Testis (tissue), 3 donors: ENCODE measurements around the gene SRRM2. TPM values are rescaled to one million over a fixed set of nuclear protein-coding genes. Genes with fewer than 3 reads are reported as not detected.

Source experiments
- DNase-seq: peaks from one replicate; pipeline ENCODE4 v3.0.0-alpha.2; 2019
- H3K27ac ChIP-seq, 2 donors: fragments of 200-600 bp; sonication (generic); one replicate each; pipeline ENCODE4 v1.5.1; 2019
- H3K27me3 ChIP-seq: fragments of 200-600 bp; sonication (generic); one replicate; pipeline ENCODE4 v1.5.1; 2019
- H3K36me3 ChIP-seq: fragments of 200-600 bp; sonication (generic); one replicate; pipeline ENCODE4 v1.5.1; 2017; ENCODE audit warnings: low read depth; ENCODE audit errors: missing control alignments
- H3K4me1 ChIP-seq: fragments of 200-600 bp; sonication (generic); one replicate; pipeline ENCODE4 v1.5.1; 2019
- H3K4me3 ChIP-seq, 2 donors: fragments of 200-600 bp; sonication (generic); one replicate each; pipeline ENCODE4 v1.5.1; 2017 to 2019
- H3K9me3 ChIP-seq: fragments of 200-600 bp; sonication (generic); one replicate; pipeline ENCODE4 v1.5.1; 2017
- POLR2A ChIP-seq: fragments of 450-650 bp; IDR thresholded peaks from one replicate; pipeline ENCODE4 v1.6.1; 2017; ENCODE audit warnings: antibody characterized with exemption, mild to moderate bottlenecking, moderate library complexity
- WGBS, 2 donors: methylation state at CpG; one replicate each; pipeline ENCODE4 v1.1.5; 2018; 5-methylcytosine and 5-hydroxymethylcytosine counted together
- intact Hi-C: fragments of 100-400 bp; cut with DNase I; formaldehyde crosslinking; loops from one replicate; pipeline ENCODE4 v1.15.1; 2023; ENCODE audit warnings: low total_unique reads
- polyA plus RNA-seq: library from polyadenylated mRNA; stranded (reverse); fragments of 350-450 nt; fragmentation: Illumina TruSeq; extraction: RNeasy Lipid Tissue Mini Kit (QIAGEN cat#74804); gene quantifications from one replicate; pipeline ENCODE4 v1.2.3, GENCODE V29; 2014; ENCODE audit warnings: low read depth, low replicate concordance; ENCODE audit not compliant: insufficient read depth
- total RNA-seq, 2 donors: library from RNA; depleted of rRNA; stranded (reverse); fragments of >200 nt; gene quantifications; one replicate each; pipeline ENCODE4 v1.2.3, GENCODE V29; 2016
- TF ChIP-seq, protein P1 (sequence below), 3 experiments: fragments of 450-650 bp in 2 of 3; fragments of 200-600 bp in 1 of 3; sonication (generic) in 1 of 3; IDR thresholded peaks; one replicate each; pipeline ENCODE4 v1.5.1; 2016 to 2019; ENCODE audit warnings: antibody characterized with exemption in 3 of 3, mild to moderate bottlenecking in 2 of 3, moderate library complexity in 1 of 3

SRRM2 gene
- total and polyA plus RNA-seq, 3 donors from 2014 or later = 446 to 738 (median 526) TPM

DNA sequence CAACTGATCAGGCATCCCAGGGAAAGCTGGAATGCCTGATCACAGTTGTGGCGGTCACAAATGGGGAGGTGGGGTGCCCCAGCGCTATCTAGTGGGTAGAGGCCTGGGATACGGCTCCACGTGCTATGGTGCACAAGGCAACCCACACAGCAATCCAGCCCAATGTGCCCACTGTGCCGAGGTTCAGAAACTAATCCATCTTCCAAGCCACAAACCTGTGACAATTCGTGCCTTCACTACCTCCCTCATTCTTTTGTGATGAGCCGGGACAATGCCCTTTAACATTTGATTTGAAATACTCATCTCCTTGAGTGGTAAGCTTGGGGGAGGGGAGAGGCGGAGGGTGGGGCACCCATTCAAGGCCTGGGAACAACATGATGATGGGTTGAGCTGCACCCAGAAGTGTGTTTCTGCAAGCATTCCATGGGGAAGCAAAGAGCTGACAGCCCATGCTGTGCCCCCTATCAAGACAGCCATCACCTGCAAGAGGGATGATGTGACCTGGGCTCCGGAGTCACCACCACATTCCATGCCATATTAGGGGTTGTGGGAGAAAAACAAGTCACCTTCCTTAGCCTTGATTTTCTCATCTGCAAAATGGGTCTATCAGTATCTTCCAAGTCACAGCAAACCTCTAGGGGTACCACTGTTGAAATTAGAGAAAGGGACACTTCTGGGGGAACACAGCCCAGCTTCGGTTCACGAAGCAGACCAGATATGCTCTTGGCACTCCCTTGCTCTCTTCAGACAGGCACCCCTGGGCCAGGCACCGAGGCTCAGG, 20.9 kb downstream of the SRRM2 start:
- H3K9me3 ChIP-seq = no peaks in the 10 kb centered on the region
- WGBS, 2 donors = 76 to 85% methylated on average over 11 to 12 of the region's 12 CpGs
- H3K27ac ChIP-seq = no peak overlapping the region
- H3K4me3 ChIP-seq = no peak overlapping the region
- intact Hi-C loops = no loop called here
- DNase-seq = no peak
- peaks cover 38% of the 10 kb centered on the region for H3K4me1 ChIP-seq
- no peak for TF ChIP-seq POLR2A
- TF ChIP-seq, protein P1, sequence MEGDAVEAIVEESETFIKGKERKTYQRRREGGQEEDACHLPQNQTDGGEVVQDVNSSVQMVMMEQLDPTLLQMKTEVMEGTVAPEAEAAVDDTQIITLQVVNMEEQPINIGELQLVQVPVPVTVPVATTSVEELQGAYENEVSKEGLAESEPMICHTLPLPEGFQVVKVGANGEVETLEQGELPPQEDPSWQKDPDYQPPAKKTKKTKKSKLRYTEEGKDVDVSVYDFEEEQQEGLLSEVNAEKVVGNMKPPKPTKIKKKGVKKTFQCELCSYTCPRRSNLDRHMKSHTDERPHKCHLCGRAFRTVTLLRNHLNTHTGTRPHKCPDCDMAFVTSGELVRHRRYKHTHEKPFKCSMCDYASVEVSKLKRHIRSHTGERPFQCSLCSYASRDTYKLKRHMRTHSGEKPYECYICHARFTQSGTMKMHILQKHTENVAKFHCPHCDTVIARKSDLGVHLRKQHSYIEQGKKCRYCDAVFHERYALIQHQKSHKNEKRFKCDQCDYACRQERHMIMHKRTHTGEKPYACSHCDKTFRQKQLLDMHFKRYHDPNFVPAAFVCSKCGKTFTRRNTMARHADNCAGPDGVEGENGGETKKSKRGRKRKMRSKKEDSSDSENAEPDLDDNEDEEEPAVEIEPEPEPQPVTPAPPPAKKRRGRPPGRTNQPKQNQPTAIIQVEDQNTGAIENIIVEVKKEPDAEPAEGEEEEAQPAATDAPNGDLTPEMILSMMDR (IDR thresholded peaks at IDR 0.05) = no peak
- no peaks in the 10 kb centered on the region for H3K27me3 ChIP-seq
- no peaks in the 10 kb centered on the region for H3K36me3 ChIP-seq

DNA sequence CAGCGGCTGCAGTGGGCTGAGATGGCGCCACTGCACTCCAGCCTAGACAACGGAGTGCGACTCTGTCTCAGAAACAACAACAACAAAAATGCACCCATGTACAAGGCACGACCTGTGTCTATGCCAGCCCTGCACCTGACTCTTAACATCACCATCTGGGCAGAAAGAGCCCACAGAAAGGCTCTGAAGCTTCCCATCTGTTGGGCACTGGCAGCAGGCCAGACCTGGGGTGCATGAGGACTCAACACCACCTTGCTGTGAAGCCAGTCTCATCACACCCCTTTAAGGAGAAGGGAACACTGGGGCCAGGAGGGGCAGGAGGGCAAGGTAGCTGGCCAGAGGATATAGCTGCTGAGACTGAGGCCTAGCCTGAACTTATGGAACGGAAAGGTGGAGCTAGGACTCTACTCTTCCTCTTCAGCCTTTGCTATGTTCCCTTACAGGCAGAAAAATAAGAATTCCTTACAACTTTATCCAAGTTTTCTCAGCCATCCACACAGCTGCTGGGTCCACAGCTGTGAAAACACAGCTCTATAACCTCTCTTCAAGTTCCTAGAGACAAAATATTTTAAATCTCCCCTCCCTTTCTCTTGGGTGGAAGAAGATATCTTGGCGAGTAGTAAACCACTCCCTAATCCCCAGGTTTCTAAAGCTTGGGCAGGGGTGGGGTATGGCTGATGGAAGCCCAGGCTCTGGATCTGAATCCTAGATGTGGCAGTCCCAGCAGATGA, 21.9 kb downstream of the SRRM2 start:
- 71% methylated on average over 7 of the region's 7 CpGs for WGBS, 2 donors
- H3K27me3 ChIP-seq = no peaks in the 10 kb centered on the region
- intact Hi-C loops = no loop called here
- no peaks in the 10 kb centered on the region for H3K9me3 ChIP-seq
- no peaks in the 10 kb centered on the region for H3K36me3 ChIP-seq
- no peak for TF ChIP-seq POLR2A
- TF ChIP-seq, protein P1 (IDR thresholded peaks at IDR 0.05) = no peak
- H3K4me3 ChIP-seq = no peak overlapping the region
- no peak overlapping the region for H3K27ac ChIP-seq
- no peak for DNase-seq
- H3K4me1 ChIP-seq = peaks cover 37% of the 10 kb centered on the region

DNA sequence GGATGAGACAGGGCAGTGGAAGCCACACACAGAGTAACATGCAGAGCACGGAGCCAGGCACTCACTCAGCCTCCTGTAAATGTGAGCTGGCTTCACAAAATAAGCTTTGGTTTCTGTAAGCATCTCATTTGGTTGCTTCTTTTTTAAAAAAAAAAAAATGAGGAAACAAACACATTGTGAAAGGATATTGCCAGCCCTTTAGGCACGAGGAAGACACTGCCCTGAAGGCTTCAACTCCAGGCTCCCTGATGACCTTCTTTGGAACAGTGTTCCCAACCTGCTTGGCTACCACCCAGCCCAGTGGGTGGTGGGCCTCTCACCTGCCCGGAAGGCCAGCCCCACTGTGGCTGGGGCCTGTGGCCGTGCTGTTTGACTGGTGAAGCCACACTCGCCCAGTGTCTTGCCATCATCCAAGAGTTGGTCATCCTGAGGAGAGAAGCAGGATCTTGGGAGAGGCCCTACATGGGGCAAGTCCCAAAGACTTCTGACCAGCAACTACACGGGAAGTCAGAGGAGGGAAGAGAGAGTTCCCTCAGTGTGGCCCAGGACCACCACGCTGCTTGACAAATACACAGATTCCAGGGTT, 22.8 kb downstream of the SRRM2 start:
- TF ChIP-seq, protein P1 (IDR thresholded peaks at IDR 0.05) = no peak
- TF ChIP-seq POLR2A = no peak
- H3K27me3 ChIP-seq = no peaks in the 10 kb centered on the region
- peak overlapping the region in 1 of 2 donors; percentile 2 for H3K27ac ChIP-seq
- WGBS, 2 donors = 73 to 75% methylated on average over 6 to 7 of the region's 7 CpGs
- intact Hi-C loops = no loop called here
- no peak for DNase-seq
- H3K9me3 ChIP-seq = no peaks in the 10 kb centered on the region
- peaks cover 28% of the 10 kb centered on the region for H3K4me1 ChIP-seq
- H3K36me3 ChIP-seq = no peaks in the 10 kb centered on the region
- no peak overlapping the region for H3K4me3 ChIP-seq

DNA sequence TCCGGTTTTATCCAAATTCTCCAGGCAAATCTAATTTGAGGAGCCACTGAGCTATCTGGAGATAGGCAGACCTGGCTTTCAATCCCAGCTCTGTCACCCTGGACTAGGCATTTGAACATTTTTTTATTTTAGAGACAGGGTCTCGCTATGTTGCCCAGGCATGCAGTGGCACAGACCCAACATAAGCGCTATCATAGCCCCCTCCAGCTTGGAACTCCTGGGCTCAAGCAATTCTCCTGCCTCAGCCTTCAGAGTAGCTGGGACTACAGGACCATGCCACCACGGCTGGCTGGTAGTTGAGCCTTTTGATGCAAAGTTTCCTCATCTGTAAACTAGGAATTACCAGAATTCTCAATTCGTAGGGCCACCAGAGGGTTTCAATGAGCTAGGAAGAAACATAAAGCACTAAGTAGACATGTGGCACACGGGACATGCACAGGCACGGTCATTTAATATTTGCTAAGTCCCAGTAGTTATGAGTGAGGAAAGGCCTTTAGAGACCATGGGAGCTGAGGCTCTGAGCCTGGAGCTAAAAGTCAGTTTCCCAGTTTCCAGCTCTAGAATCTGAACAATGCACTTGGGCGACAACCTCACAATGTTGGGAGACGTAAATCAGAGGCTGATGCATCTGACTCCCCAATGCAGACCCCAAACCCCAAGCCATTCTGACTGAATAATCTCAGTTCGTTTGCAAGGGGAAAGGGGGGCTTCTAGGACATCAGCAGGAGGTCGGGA, 23.5 kb downstream of the SRRM2 start:
- H3K9me3 ChIP-seq = no peaks in the 10 kb centered on the region
- H3K4me1 ChIP-seq = peaks cover 21% of the 10 kb centered on the region
- H3K27me3 ChIP-seq = no peaks in the 10 kb centered on the region
- peak overlapping the region; percentile 80 to 100 for H3K4me3 ChIP-seq
- H3K27ac ChIP-seq = peak overlapping the region; percentile 2 to 75
- TF ChIP-seq, protein P1 (IDR thresholded peaks at IDR 0.05) = no peak
- no peak for TF ChIP-seq POLR2A
- intact Hi-C loops = no loop called here
- no peaks in the 10 kb centered on the region for H3K36me3 ChIP-seq
- 41 to 49% methylated on average over 11 of the region's 11 CpGs for WGBS, 2 donors
- no peak for DNase-seq
